Measurements from ENCODE around the gene GNG3.

DNA sequence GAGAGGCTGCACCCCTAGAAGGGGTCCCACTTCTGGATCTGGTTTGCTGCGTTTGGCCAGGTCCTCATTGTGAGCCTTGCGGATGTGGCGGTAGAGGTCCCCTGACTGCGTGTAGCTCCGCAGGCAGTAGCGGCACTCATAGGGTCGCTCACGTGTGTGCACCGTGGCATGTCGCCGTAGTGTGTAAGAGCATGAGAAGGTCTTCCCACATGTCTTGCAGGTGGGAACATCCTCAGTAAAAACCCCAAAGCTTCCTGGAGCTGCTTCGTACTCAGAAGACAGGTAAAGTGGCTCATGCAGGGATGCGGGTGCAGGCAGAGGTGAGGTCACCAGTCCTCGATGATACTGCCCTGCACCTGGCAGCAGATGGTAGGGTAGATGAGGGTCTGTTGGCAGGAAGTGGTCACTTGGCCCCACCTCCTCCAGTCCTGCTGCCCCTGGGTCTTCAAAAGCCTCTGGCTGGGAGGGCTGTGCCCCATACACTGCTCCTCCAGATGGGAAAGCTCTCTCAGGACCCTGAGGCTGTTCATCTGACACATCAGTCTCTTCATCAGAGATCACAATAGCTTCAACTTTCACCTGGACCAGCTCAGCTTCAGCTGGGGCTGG, 44.8 kb downstream of the GNG3 start:
- no peak for TF ChIP-seq POLR2A (IDR thresholded peaks at IDR 0.05; ENCODE audit: low read length)
- TF ChIP-seq, protein P1, sequence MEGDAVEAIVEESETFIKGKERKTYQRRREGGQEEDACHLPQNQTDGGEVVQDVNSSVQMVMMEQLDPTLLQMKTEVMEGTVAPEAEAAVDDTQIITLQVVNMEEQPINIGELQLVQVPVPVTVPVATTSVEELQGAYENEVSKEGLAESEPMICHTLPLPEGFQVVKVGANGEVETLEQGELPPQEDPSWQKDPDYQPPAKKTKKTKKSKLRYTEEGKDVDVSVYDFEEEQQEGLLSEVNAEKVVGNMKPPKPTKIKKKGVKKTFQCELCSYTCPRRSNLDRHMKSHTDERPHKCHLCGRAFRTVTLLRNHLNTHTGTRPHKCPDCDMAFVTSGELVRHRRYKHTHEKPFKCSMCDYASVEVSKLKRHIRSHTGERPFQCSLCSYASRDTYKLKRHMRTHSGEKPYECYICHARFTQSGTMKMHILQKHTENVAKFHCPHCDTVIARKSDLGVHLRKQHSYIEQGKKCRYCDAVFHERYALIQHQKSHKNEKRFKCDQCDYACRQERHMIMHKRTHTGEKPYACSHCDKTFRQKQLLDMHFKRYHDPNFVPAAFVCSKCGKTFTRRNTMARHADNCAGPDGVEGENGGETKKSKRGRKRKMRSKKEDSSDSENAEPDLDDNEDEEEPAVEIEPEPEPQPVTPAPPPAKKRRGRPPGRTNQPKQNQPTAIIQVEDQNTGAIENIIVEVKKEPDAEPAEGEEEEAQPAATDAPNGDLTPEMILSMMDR (IDR thresholded peaks at IDR 0.05), result no peak
- no peak for TF ChIP-seq HOXA7 (CRISPR knock-in tag; IDR thresholded peaks at IDR 0.05)
- TF ChIP-seq EP300 (IDR thresholded peaks at IDR 0.05), result no peak
- no peak for TF ChIP-seq ZFP36 (IDR thresholded peaks at IDR 0.05; ENCODE audit: borderline replicate concordance, partially characterized antibody)
- TF ChIP-seq JUN (IDR thresholded peaks at IDR 0.05), result no peak
- no peak for TF ChIP-seq RARB (CRISPR knock-in tag; IDR thresholded peaks at IDR 0.05)
- no peak for TF ChIP-seq EHF (CRISPR knock-in tag; IDR thresholded peaks at IDR 0.05)
- TF ChIP-seq SMC3 (IDR thresholded peaks at IDR 0.05), result no peak
- TF ChIP-seq FOSL2 (IDR thresholded peaks at IDR 0.05), result no peak
- no peak for TF ChIP-seq FOSL2 (CRISPR knock-in tag; IDR thresholded peaks at IDR 0.05)
- TF ChIP-seq MYC (IDR thresholded peaks at IDR 0.05; ENCODE audit: borderline replicate concordance, low read length), result no peak
- TF ChIP-seq, protein P2, sequence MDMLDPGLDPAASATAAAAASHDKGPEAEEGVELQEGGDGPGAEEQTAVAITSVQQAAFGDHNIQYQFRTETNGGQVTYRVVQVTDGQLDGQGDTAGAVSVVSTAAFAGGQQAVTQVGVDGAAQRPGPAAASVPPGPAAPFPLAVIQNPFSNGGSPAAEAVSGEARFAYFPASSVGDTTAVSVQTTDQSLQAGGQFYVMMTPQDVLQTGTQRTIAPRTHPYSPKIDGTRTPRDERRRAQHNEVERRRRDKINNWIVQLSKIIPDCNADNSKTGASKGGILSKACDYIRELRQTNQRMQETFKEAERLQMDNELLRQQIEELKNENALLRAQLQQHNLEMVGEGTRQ (IDR thresholded peaks at IDR 0.05), result no peak
- no peak for TF ChIP-seq KDM5A (IDR thresholded peaks at IDR 0.05)

Data from A549 (cell line).